ENCODE measurements around the gene DCAF4L1.

DCAF4L1 gene, protein sequence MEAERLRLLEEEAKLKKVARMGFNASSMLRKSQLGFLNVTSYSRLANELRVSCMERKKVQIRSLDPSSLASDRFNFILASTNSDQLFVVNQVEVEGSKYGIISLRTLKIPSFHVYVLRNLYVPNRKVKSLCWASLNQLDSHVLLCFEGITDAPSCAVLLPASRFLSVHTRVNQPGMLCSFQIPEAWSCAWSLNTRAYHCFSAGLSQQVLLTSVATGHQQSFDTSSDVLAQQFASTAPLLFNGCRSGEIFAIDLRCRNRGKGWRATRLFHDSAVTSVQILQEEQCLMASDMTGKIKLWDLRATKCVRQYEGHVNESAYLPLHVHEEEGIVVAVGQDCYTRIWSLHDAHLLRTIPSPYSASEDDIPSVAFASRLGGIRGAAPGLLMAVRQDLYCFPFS

DNA sequence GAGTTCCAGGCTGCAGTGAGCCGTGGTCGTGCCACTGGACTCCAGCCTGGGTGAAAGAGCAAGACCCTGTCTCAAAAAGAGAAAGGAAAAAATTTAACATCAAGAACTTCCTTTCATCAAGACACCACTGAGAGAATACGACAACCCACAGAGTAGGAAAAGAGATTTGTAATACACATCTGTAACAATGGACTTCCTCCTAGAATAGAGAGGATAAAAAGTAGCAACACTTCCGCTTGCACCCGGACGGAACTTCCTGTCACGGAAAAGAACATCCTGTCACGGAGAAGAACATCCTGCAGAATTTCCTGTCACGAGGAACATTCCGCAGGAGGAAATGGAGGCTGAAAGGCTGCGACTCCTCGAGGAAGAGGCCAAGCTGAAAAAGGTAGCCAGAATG, at the start of gene DCAF4L1:
Gene DCAF4L1 (plus strand): TSS at position 301 of the 400 bp plus-strand sequence. CDS start 37 bp downstream, at position 338.
- DNase-seq: no peak

DNA sequence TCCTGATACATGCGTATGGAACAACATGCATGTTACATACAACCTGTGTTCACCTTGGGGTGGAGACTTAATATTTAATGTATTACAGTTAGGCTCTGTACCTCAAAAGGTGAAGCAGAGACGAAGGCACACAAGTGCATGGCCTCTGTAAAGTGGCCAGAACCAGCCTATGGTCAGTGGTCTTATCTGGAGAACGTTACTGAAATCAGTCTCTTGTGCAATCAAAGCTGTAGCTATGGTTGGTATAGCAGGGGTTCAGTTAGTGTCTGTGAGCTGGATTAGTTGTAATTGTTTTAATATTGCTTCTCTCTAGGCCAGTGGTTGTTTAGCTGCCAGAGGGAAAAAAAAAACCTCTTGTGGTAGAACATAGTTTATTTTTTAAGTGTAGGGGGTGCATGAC, 48.6 kb upstream of the DCAF4L1 start:
- DNase-seq: no peak

DNA sequence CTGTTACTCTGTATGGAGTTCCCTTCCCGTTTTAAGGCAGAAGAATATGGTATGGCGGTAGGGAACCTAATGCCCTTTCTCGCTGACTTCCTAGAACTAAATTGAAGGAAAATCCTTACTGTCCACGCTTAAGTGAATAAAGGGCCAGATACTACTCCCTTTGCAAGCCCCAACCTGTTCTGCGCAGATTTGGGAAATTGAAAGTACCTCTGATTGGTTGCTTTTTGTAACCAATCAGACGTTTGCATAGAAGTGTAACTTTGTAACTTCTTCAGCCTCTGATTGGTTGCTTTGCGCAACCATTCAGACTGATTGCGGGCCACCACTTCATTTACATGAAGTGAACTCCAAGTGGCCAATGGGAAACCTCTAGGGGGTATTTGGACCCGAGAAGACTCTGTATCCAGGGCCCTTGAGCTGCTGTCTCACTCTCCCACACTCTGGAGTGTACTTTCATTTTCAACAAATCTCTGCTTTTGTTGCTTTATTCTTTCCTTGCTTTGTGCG, 47.5 kb upstream of the DCAF4L1 start:
- DNase-seq: no peak

DNA sequence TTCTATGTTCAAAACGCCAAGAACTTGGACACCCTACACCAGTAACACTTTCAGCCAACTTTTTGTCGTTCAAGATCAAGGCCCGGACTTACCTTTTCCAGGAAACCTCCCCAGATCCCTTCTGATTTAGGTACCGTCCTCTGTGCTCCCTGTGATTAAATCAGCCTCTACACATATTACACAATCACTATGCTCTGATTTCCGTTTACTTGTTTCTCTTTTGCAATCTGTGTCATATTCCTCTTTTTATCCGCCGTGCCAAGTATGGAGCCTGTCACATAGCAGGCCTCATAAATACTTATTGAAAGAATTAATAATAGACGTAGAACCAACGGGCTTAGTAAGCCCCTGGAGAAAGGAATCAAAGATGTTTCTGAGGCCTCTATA, 47.0 kb upstream of the DCAF4L1 start:
- DNase-seq: no peak

DNA sequence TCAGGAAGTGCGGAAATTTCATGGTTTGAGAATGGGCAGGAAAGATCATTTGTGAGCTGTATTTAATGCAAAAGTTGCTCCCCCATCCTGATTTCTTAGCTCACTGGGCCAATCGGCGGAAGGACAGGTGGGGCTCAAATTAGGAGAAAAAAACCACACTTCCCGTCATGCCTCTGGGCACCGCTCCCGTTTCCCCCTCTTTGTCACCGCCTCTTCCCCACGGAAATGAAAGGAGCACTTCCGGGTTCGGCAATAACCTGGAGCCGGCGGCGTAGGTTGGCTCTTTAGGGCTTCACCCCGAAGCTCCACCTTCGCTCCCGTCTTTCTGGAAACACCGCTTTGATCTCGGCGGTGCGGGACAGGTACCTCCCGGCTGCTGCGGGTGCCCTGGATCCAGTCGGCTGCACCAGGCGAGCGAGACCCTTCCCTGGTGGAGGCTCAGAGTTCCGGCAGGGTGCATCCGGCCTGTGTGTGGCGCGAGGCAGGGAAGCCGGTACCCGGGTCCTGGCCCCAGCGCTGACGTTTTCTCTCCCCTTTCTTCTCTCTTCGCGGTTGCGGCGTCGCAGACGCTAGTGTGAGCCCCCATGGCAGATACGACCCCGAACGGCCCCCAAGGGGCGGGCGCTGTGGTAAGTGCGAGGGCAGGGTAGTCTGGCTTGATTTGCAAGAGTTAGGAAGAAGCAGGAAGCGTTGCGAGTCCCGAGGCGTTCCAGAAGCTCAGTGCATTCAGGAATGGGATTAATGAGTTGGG, 46.5 kb upstream of the DCAF4L1 start, which contains the start of gene TMEM33:
Gene TMEM33 (plus strand): TSS at position 529 of the 751 bp plus-strand sequence. CDS start 56 bp downstream, at position 585.
- peak; percentile 84 for DNase-seq

DNA sequence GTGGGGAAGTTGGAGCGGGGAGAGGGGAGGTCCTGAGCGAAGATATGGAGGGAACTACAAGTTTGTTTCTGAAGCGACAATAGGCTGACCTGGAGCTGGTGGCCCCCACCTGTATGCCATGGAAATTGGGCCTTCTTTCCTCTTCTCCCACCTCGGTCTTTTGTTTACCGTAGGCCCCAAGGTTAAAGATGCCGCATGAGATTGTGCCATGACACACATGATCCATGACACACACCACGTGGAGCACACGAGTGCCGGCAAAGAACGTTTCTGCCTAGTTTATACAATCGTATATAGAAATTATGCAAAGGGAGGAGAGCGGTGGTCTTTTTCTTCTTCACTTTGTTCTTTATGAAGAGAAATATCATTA, 45.9 kb upstream of the DCAF4L1 start:
- DNase-seq: peak; percentile 55

DNA sequence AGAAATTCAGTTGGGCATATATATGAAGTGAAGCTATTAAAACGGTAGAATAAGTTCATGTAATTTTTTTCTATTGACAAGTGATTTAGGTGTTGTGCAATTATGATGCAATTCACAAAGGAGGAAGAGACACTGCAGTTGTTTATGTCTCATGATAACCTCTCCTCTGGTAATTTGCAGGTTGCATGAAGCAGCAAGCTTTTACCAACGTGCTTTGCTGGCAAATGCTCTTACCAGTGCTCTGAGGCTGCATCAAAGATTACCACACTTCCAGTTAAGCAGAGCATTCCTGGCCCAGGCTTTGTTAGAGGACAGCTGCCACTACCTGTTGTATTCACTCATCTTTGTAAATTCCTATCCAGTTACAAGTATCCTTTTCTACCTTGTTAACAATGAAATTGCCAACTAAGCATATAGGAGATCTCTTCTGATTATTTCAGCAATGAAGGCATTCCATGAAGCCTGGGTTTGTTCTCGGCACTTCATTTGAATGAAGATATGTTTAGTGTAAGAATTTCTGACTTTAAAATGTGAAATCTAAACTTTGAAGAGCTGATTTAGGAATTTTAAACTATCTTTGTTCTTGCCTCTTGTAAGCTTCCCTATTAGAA, 42.4 kb upstream of the DCAF4L1 start:
- DNase-seq: no peak

DNA sequence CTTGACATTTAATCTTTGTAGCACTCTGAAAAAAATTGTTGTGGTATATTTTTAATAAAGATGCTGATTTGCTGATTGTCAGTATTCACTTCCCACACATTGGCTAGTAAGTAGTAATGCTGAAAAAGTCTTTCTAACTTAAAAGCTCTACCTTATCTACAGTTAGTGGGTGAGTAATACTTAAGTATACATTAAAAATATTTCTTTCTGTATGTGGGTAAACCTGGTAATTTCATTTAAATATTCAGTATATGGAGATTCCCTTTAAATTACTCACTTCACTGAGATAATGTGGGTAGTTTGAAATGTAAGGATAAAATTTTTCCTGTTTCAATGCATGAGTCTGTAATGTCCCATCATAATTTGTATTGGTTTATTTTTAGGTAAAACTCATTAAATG, 40.7 kb upstream of the DCAF4L1 start:
- no peak for DNase-seq

DNA sequence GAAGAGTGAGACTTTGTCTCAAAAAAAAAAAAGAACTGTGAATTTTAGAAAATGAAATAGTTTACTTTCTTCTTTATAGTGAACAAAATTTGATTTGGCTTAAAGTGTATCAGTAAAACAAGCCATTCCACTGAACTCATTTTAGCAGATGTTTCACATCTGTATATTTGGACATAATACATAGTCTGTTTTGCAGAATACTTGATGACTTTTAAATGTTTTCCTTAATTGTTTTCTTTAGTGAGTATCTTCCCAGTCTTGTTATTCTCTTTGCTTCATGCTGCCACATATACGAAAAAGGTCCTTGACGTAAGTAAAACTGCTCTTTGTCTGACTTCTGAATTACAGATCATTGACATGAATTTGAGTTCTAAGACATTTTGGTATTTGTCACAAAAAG, 38.0 kb upstream of the DCAF4L1 start:
- no peak for DNase-seq

DNA sequence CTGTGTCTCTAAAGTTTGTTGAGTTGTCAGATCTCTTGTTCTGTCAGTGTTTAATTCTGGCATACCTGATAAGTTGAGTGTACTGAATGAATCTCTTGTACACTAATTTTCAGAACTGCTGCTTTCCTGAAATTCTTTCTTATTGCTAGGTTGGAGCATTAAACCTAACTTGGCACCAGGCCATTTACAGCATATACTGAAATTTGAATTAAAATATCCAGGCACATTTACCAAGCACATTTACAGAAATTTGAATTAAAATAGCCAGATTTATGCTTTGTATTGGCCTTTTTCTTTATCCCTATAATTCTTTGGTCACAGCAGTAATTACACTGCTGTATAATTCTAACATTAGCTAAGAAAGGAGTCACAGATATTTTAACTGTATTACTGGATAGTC, 37.5 kb upstream of the DCAF4L1 start:
- DNase-seq: no peak

DNA sequence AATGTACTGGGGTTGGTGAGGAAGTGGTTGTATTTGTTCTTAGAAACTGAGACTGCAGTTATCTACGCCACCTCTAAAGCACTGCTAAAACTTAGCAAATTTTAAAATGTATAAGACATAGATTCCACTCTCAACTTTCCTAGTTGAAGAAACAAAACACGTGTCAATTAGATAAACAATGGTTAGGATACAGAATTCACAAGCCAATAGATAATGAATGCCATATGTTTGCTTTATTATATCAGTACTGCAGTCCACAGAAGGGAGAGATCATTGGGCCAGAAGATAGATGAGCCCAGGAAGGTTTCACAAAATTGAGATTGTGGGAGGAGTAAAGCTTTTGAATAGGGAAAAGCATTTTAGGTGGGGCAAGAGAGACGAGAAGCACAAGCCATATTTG, 32.0 kb upstream of the DCAF4L1 start:
- no peak for DNase-seq

DNA sequence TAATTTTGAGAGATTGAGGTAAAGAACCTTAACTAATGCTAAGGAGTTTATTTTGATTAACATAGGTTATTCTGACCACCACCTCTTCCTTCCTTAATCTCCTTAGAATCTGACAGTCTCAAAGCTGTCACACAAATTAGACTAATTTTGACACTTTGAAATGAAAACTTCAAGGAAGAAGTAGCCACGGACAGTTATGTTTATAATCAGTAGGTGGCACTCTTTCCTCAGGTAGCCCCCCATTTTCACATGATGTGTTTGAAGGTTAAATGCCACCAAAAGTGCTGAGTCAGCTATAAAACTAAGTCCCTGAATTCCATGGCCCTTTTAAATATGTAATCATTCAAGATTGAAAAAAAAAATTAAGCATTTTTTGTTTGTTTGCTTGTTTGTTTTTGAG, 23.9 kb upstream of the DCAF4L1 start:
- DNase-seq: no peak

DNA sequence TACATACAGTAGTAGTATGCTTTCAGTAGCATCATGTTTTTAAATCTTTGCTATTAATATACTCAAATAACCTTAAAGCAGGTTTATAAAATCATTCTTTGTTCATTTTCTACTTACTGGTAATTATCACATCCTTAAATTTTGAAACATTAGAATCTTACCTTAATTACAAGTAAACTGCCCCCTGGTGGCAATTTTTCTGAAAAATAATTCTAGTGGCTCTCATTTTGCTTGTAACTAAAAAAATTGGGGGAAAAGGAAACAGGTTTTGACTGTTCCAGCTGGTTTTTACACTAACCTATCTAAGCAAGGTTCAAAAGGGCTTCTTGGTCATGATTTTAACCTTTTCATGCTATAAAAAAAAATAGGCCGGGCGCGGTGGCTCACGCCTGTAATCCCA, 18.5 kb upstream of the DCAF4L1 start:
- DNase-seq: no peak

DNA sequence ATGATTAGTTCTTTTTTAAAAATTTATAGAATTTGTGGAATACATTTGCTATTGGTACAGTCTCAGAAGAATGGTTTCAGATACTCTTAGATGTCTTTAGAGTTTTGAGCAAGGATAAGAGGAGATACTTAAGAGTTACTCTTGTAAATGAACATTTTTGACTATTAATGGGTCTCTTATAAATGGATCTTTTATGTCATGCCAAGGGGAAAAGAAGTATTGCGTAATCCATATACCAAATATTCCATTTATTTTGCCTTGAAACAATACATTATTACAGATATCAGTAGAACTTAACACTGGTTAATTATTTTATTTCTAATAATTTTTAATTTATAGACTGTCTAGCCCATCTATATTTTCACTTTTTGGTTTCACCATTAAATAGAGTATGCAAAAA, 17.2 kb upstream of the DCAF4L1 start:
- no peak for DNase-seq

DNA sequence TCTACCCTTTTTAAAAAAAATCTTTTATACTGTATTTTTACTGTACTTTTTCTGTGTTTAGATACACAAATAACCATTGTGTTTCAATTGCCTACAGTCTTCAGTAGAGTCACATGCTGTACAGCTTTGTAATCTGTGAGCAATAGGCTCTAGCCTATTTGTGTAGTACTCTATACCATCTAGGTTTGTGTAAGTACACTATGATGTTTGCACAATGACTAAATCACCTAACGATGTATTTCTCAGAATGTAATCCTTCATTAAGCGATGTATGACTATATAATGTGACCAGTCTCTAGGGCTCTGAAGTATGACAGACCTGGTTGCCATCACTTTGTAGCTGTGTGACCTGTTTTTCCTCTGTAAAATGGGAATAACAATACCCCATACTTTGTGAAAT, 14.2 kb upstream of the DCAF4L1 start:
- DNase-seq: no peak

DNA sequence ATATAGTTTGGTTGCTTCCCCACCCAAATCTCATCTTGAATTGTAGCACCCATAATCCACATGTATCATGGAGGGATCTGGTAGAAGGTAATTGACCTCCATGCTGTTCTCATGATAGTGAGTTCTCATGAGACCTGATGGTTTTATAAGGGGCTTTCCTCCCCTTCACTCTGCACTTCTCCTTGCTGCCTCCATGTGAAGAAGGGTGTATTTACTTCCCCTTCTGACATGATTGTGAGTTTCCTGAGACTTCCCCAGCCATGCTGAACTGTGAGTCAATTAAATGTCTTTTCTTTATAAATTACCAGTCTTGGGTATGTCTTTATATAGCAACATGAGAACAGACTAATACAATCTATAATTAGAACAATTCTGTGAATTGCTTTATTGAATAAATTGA, 11.9 kb upstream of the DCAF4L1 start:
- no peak for DNase-seq

DNA sequence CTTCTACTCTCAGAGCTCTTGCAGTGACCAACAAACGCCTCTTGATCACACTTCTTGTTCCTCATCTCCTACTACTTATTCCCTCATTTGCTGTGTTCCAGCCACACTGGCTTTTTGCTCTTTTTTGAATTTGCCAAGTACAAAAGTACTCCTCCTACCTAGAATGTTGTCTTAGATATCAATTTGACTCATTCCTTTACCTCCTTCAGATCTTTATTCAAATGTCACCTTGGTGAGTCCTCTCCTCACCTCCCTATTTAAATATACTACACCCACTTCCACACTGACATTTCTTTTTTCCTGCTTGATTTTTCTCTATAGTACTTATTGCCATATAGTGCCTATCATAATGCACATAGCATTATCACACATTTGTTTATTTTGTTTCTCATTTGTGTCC, 6.2 kb upstream of the DCAF4L1 start:
- DNase-seq: no peak

DNA sequence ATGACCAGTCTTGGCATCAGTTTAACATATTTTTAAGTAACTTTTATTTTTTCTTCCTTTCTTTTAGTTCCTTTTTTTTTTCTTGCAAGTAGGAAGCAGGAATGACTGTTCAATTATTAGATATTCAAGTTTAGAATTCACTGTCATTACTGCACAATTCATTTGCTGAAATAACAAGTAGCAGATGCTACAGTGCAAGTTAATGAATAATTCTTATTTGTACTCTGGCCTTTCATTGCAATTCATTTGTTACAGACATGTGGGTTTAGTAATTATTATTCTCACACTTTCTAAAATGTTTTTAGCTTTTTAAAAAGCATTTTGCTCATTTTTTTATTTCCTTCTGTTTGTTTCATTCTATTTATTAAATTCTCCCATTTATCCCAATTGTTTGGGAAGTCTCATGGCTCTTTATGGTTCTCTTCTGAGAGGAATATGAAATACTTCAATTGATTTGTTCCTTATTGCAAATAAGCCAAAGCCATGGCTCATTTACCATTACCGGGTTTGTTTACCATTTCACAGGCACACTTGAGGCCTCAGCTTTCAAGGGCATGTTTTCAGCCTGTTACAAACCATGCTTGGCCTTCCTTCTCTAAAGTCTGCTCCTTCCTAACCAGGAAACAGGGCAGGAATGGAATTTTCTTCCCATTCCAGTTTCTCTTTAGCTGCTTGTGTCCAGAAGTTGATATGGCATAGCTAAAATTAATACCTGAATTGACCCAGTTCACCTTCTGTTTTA, 4.6 kb upstream of the DCAF4L1 start:
- no peak for DNase-seq

DNA sequence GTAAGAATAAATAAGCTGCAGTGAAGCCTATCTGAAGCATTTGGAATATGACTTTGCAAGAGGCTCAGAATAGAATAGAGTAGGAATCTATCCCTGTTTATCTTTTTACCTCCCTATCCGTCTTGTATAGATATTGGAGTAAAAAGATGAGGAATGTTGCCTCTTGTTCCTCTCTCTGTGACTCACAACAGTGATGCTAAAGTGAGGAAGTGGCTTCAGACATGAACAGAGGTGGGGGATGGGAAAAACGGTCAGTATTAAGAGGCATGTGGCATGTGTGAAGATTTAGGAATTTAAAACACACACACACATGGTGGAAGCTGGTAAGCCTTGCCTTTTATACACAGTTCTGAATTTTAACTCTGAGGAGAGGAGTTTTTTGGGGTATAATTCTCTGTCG, 3.8 kb upstream of the DCAF4L1 start:
- no peak for DNase-seq

DNA sequence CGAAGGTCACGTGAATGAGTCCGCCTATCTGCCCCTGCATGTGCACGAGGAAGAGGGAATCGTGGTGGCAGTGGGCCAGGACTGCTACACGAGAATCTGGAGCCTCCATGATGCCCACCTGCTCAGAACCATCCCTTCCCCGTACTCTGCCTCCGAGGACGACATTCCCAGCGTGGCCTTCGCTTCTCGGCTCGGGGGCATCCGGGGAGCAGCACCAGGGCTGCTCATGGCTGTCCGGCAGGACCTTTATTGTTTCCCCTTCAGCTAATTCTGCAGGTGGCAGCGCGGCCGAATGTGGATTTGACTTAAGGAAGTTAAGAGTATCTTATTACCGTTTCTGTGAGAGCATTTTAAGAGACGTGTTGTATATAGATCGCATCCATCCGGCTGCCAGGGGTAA, 1.2 kb downstream of the DCAF4L1 start:
- DNase-seq: no peak

DNA sequence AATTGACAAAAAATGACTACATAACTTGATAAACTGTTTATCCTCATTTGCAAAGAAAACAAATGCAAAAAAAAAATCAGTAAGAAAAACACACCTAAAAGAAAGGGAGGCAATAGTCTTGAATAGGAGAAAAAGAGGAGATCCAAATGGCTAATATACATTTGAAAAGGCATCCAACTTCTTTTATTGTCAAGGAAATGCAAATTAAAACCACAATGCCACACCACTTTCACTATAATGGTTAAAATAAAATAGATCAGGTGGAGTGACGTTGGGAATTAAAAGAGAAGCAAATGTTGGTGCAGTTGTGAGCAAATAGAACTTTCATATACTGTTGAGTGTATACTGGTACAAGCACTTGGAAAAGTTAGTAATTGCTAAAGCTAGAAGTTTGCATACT, 3.6 kb downstream of the DCAF4L1 start:
- no peak for DNase-seq

DNA sequence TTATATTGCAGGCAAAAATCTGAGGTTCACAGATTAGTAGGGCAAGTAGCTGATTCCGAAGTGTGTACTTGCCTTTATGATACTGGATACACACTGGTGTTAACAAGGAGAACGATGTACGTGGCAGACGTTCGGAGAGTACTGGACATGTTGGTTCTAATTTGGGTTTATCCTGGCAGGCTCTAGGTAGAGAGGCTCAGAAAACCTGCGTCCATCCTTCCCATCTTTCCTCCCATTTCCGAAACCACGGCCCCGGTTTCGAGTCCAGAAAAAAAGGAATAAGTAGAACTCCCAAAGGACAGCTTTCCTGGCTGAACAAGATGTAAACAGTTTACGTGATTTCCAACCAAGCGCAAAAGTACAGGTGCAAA, 8.4 kb downstream of the DCAF4L1 start:
- no peak for DNase-seq
